Femur (tissue), 1 donor: Measurements from ENCODE around the gene PLSCR1.

ENCODE experiments used
- DNase-seq: peaks from one replicate; pipeline ENCODE4 v3.0.0-alpha.2; 2017

The PLSCR1 gene

DNA sequence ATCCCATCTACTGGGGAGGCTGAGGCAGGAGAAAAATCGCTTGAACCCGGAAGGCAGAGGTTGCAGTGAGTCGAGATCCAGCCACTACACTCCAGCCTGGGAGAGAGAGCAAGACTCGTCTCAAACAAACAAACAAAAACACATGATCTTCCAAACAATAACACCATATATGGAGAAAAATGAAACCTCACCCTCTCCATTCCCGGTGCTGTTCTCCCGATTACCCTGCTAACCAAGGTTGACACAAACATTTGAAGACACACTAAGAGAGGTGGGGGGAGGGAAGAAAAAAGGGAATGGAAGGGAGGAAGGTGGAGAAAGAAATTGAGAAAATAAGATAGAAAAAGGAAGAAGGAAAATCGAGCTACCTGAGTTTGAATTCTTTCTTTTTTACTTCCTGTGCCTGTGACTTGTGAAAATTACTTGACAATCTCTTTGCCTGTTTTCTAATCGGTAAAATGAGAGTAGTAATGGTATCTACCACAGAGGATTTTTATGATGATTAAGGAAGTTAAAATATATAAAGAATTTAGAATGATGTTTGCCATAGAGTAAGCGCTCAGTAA is 73.9 kb downstream of the PLSCR1 start:
- DNase-seq = no peak

DNA sequence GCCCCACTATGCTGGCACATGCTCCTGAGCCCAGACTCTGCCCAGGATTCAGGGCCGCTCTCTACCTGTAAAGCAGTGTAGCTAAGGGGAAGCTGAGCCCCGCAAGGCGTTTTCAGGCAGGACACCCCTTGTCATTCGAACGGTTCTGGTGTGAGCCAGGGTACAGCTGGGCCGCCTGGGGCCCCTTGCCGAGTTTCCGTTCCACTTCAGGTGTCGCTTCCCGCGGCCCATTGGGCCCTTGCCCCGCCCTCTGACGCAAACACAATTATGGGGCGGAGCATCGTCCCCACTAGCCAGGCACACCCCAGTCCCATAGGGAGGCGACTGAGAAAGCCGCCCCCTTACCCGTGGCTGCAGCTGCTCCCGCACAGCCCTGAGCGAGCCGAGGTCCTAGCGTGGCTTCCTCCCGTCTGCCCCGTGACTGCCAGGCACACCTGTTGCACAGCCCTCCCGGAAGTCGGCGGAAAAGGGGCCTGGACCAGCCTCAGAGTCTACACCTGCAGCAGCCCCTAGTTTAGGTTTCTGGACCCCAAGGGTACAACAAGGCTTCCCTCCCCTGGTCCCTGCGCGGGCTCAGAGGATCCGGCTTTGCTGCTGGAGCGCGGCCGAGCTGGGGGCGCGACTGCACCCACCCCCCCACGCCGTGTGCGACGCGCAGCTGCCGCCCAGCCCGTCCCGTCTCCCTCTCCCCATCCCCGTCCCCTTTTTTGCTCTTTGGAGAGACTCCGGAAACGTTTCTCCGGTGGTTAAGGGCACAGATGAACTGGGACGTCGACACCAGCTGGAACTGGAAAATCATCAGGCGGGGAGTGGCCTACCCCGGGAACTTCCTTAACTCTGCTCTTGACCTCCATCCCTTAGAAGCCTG is 75.0 kb downstream of the PLSCR1 start, which contains the start of gene PLSCR2:
Gene PLSCR2, minus strand, starts transcription at position 412 of the 868 bp plus-strand sequence. CDS start 9,657 bp downstream, outside the sequence.
- DNase-seq = peak; percentile 74

DNA sequence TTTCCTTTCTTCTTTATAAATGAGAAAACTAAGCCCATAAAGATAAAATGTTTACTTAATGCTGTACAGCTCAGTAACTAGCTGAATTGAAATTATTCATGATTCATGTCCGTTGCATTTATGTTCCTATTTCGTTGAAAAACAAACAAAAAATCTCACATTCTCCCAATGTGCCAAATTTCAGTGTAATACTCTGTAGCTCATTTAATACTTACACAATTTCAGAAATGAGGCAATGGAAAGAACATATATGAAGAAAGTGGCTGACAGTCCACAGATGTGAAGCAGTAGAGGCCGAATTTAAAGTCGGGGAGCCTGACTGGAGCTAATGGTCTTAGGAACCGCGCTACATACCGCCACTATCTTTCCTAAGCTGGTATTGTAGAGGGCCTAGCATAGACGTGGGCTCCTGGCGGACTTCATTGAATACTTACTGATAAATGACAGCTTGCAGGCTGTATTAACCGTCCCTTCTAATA is 75.7 kb downstream of the PLSCR1 start:
- DNase-seq = no peak

DNA sequence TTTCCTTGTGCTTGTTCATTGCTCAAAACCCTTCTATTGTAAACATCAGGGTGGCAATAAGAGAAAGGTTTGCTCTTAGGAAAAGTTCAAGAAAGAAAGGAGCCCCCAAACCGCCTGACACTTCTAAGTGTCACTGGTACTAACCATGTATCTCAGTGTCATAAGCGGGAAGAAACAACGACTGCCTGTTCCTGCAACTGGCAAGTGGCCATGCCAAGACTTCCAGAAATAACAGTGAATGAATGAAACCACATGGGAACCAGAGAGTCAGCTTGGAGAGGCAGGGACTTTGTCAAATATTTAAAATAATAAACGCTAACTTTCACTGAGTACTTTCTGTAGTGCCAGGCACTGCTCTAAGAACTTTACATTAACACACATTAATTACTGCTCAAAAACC is 76.2 kb downstream of the PLSCR1 start:
- no peak for DNase-seq

DNA sequence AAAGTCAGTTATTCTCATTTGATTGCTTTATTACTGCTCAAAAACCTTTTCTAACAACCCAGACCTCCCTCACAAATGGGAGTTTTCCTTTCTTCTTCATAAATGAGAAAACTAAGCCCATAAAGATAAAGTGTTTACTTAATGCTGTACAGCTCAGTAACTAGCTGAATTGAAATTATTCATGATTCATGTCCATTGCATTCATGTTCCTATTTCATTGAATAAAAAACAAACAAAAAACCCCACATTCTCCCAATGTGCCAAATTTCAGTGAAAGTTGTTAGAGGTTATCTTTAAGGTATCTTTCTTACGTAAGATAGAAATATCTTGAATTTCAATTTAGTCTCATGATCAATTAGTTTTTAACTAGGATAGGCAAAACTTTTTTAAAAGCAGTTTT is 77.8 kb downstream of the PLSCR1 start:
- no peak for DNase-seq

DNA sequence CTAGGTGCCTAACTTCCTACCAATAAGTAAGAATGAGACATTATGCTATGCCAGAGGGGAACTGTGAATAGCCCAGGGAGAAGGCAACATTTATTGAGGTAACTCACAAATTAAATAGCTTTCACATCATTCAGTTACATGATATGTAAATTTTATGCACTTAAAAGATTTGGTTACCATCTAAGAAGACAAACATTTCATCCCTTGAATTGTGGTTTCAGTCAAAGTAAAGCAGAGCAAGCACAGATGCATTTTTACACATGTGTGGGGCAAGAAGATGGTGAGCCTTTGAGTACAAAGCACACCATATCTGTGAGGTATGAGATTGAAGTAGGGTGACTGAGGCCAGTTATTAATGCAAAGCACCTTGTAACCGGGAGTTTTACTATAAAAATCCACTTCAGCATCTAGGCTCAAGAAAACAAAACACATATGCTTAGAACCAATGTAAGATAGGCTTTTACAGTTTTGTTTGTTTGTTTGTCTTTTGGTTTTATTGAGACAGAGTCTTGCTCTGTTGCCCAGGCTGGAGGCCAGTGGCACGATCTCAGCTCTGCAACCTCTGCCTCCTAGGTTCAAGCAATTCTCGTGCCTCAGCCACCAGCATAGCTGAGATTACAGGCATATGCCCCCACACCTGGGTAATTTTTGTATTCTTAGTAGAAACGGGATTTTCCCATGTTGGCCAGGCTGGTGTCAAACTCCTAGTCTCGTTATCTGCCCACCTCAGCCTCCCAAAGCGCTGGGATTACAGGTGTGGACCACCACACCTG is 78.5 kb downstream of the PLSCR1 start:
- DNase-seq = no peak
